Astrocyte of the spinal cord (primary cell): ENCODE data around the gene ATL2.
"Not testable (repeated sequence)": the region's sequence is repeated elsewhere in the genome, so short reads cannot be mapped to it uniquely, and the experiment has no call there.

Source experiments
- DNase-seq: peaks from one replicate; pipeline ENCODE4 v3.0.0; 2011; ENCODE audit warnings: low read depth, low spot score
- H3K4me3 ChIP-seq: 2 replicates; pipeline ENCODE4 v1.5.1; 2011; ENCODE audit warnings: low read depth, mild to moderate bottlenecking, low read length, moderate library complexity
- in situ Hi-C: cut with HindIII; loops from 2 replicates; pipeline ENCODE4 v1.10.0; 2017; ENCODE audit warnings: low sequenced_read_pairs
- TF ChIP-seq, protein P1 (sequence below): IDR thresholded peaks from 2 replicates; pipeline ENCODE4 v1.5.1; 2012; ENCODE audit warnings: low read depth, mild to moderate bottlenecking, low read length, inconsistent platforms

ATL2 gene

DNA sequence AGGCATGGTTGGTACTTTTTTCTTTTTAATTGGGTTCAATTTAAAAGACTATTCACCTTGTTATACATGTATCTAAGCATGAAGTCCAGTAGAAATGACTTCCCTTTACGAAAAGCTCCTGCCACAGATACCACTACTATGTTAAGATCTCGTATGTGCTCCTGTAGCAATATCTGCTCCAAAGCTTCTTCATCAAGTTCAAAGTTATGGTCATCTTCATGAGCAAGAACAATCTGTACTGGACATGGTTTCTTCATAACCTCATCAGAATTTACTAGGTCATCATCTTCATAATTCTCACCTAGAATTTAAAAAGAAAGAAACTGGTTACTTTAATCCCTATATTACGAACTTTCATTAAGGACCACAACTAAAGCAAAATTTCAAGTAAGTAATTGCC lies 33.9 kb downstream of the ATL2 start:
- DNase-seq: no peak

GRCh38 chr2:38336621-38337020 lies 40.5 kb downstream of the ATL2 start:
- in situ Hi-C loops: no loop called here
- TF ChIP-seq, protein P1, sequence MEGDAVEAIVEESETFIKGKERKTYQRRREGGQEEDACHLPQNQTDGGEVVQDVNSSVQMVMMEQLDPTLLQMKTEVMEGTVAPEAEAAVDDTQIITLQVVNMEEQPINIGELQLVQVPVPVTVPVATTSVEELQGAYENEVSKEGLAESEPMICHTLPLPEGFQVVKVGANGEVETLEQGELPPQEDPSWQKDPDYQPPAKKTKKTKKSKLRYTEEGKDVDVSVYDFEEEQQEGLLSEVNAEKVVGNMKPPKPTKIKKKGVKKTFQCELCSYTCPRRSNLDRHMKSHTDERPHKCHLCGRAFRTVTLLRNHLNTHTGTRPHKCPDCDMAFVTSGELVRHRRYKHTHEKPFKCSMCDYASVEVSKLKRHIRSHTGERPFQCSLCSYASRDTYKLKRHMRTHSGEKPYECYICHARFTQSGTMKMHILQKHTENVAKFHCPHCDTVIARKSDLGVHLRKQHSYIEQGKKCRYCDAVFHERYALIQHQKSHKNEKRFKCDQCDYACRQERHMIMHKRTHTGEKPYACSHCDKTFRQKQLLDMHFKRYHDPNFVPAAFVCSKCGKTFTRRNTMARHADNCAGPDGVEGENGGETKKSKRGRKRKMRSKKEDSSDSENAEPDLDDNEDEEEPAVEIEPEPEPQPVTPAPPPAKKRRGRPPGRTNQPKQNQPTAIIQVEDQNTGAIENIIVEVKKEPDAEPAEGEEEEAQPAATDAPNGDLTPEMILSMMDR: no peak
- DNase-seq: no peak
- no peak overlapping the region for H3K4me3 ChIP-seq

More for the DNA sequence above, 33.9 kb downstream of the ATL2 start:
- H3K4me3 ChIP-seq: no peak overlapping the region
- TF ChIP-seq, protein P1: no peak
- in situ Hi-C loops: no loop called here

GRCh38 chr2:38330754-38331153 lies 46.3 kb downstream of the ATL2 start:
- TF ChIP-seq, protein P1: no peak
- in situ Hi-C loops: no loop called here
- DNase-seq: no peak
- no peak overlapping the region for H3K4me3 ChIP-seq

GRCh38 chr2:38327580-38327979 lies 49.5 kb downstream of the ATL2 start:
- in situ Hi-C loops: no loop called here
- TF ChIP-seq, protein P1: no peak
- DNase-seq: no peak
- no peak overlapping the region for H3K4me3 ChIP-seq

GRCh38 chr2:38323623-38324022 lies 53.5 kb downstream of the ATL2 start:
- no peak overlapping the region for H3K4me3 ChIP-seq
- DNase-seq: no peak
- TF ChIP-seq, protein P1: no peak
- in situ Hi-C loops: no loop called here

GRCh38 chr2:38322224-38322914 lies 54.7 kb downstream of the ATL2 start:
- in situ Hi-C loops: no loop called here
- DNase-seq: no peak
- H3K4me3 ChIP-seq: no peak overlapping the region
- TF ChIP-seq, protein P1: no peak

DNA sequence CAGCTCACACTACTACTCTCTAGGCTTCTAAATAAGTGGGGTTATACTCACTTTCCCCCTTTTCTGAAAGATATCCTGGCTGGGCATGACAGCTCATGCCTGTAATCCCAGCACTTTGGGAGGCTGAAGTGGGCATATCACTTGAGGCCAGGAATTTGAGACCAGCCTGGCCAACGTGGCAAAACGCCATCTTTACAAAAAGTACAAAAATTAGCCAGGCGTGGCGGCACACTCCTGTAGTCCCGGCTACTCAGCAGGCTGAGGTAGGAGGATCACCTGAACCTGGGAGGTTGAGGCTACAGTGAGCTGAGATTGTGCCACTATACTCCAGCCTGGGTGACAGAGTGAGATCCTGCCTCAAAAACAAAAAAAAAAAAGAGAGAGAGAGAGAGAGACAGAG lies 57.8 kb downstream of the ATL2 start:
- in situ Hi-C loops, DNase-seq: not testable (repeated sequence)

More for the DNA sequence above, 57.8 kb downstream of the ATL2 start:
- not testable (repeated sequence) for H3K4me3 ChIP-seq
